ENCODE data around the gene ANXA9. TPM values are rescaled to one million over a fixed set of nuclear protein-coding genes. Genes with fewer than 3 reads are reported as not detected.

The ANXA9 gene
- total and polyA plus RNA-seq, 5 donors: 0.21 to 0.23 TPM; not detected in 3

GRCh38 chr1:150997126-150997872 lies 15.2 kb downstream of the ANXA9 start:
- no peak for ATAC-seq
- no peak overlapping the region for H3K27ac ChIP-seq (ENCODE audit: low read length)
- DNase-seq: no peak
- H3K9me3 ChIP-seq (ENCODE audit: control insufficient read depth, low read length): no peaks in the 10 kb centered on the region
- no peaks in the 10 kb centered on the region for H3K27me3 ChIP-seq (ENCODE audit: control insufficient read depth, insufficient read depth)
- WGBS: 87% methylated on average over 20 of the region's 20 CpGs
- intact Hi-C loops (cut with DNase I): no loop called here
- peaks cover 5% of the 10 kb centered on the region for H3K4me1 ChIP-seq (ENCODE audit: control insufficient read depth, insufficient read depth, low read length)
- H3K4me3 ChIP-seq (ENCODE audit: low read length): no peak overlapping the region

DNA sequence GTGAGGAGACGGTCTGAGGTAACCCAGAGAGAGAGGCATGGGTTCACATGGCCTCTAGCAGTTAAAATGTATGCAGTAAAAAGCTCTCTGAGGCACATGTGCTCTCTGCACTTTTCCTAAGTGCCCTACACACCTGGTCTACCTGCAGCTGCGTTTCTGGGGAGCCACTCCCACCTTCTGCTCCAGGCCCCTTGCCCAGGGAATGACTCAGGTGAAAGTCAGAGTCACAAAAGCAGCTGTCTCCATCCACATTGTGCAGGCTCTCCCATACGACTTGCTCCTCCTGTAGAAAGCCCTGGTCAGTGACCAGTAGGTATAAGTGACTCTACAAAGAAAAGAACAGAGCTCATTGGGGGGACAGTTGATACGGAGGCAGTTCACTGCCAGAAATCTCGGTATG lies 15.9 kb downstream of the ANXA9 start:
- intact Hi-C loops (cut with DNase I): no loop called here
- Histone ChIP-seq H3K27ac (ENCODE audit: low read length) (no peak overlapping the region), H3K27me3 (ENCODE audit: control insufficient read depth, insufficient read depth) (no peaks in the 10 kb centered on the region), H3K4me1 (ENCODE audit: control insufficient read depth, insufficient read depth, low read length) (peaks cover 5% of the 10 kb centered on the region), H3K9me3 (ENCODE audit: control insufficient read depth, low read length) (no peaks in the 10 kb centered on the region), H3K4me3 (ENCODE audit: low read length) (no peak overlapping the region)
- ATAC-seq (no peak), DNase-seq (no peak)
- 57% methylated on average over 5 of the region's 5 CpGs for WGBS

DNA sequence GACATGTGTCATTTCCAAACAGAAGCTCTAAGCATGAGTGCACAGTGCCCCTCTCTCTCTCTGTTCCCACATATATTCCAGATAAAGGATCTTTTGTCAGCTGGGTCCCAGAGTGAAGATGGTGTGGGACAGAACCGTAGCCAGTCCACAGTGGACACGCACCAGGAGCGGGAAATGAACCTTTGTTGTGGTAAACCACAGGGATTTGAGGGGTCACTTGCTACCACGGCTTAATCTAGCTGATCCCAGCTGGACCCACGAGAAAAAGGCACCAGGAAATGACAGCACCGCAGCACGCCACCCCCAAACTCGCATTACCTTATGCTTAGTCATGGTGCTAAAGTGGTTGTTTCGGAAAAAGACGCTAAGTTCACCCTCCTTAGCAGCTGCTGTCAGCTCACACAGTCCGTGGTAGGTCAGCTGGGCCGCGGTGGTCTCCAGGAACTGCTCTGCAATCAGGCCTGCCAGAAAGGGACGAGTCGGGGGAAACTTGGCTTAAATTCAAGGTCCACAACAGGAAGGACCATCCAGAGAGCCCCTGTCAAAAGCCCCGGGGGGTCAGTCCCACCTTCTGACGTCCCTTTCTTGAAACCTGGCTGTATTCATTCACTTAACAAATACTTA lies 17.1 kb downstream of the ANXA9 start:
- ATAC-seq: no peak
- peaks cover 5% of the 10 kb centered on the region for H3K4me1 ChIP-seq (ENCODE audit: control insufficient read depth, insufficient read depth, low read length)
- no peaks in the 10 kb centered on the region for H3K9me3 ChIP-seq (ENCODE audit: control insufficient read depth, low read length)
- H3K4me3 ChIP-seq (ENCODE audit: low read length): no peak overlapping the region
- intact Hi-C loops (cut with DNase I): no loop called here
- H3K27ac ChIP-seq (ENCODE audit: low read length): no peak overlapping the region
- no peak for DNase-seq
- no peaks in the 10 kb centered on the region for H3K27me3 ChIP-seq (ENCODE audit: control insufficient read depth, insufficient read depth)
- 66% methylated on average over 17 of the region's 17 CpGs for WGBS

DNA sequence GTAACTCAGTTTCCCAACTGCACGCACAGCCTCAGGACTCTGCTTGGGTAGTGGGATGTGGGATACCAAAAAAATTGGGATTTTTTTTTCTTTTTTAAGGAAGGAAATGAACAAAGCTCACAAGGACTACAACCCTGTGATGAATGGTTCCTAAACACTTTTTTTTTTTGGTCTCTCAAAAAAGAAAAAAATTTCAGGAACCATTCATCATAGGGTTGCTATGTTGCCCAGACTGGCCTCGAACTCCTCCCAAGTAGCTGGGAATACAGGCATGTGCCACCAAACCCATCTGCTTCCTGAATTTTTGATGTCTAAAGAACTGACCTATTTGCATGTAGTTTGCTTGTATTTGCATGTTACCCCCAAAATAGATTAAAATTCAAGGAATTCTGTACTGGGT lies 17.8 kb downstream of the ANXA9 start:
- 83% methylated on average over 2 of the region's 2 CpGs for WGBS
- H3K4me1 ChIP-seq (ENCODE audit: control insufficient read depth, insufficient read depth, low read length): peaks cover 5% of the 10 kb centered on the region
- ATAC-seq (no peak), DNase-seq (no peak)
- intact Hi-C loops (cut with DNase I): loop anchor here in 1 of 4 donors (10.0 kb wide), 1 partner anchor 55 kb away; the partner anchor contains the start of gene CDC42SE1
- no peak overlapping the region for H3K27ac ChIP-seq (ENCODE audit: low read length)
- no peak overlapping the region for H3K4me3 ChIP-seq (ENCODE audit: low read length)
- H3K9me3 ChIP-seq (ENCODE audit: control insufficient read depth, low read length): no peaks in the 10 kb centered on the region
- no peaks in the 10 kb centered on the region for H3K27me3 ChIP-seq (ENCODE audit: control insufficient read depth, insufficient read depth)

DNA sequence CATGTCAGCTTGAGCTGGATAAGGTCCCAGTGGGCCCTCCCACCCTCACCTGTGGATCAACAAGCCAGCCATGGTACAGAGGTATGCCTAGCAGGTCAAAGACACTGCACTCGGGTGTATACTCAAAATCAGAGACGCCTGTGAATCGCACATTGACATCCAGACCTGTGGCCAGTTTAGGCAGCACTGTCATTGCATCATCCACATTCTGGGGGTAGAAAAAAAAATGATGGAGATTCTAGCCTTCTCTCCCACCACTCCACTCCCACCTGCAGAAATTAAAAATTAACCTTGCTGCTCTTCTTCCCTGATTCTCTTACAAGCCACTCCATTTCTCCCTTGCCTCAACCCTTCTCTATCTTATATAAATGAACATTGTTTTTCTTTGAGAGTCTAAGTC lies 18.3 kb downstream of the ANXA9 start:
- 97% methylated on average over 3 of the region's 3 CpGs for WGBS
- intact Hi-C loops (cut with DNase I): loop anchor here in 1 of 4 donors (10.0 kb wide), 1 partner anchor 54 kb away; the partner anchor contains the start of gene CDC42SE1
- Histone ChIP-seq H3K4me3 (ENCODE audit: low read length) (no peak overlapping the region), H3K27ac (ENCODE audit: low read length) (no peak overlapping the region), H3K9me3 (ENCODE audit: control insufficient read depth, low read length) (no peaks in the 10 kb centered on the region), H3K27me3 (ENCODE audit: control insufficient read depth, insufficient read depth) (no peaks in the 10 kb centered on the region), H3K4me1 (ENCODE audit: control insufficient read depth, insufficient read depth, low read length) (peaks cover 5% of the 10 kb centered on the region)
- ATAC-seq (no peak), DNase-seq (no peak)

DNA sequence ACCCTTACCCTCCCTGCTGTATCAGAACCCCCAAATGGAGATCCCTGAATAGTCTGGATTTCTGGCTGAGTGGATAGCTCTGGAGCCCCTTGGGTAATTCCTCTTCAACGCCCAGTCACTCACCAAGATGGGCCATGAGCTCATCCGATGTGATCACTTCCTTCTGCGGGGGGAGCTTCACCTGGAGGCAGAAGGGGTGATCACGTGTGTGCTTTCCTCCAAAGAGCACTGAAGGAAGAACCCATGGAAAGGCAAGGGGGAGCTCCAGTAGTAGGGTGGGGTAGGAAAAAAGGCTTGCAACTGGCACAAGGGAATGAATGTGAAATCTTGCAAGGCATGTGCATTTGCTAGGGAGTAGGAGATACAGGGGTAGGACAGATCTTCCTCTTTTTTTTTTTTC lies 19.5 kb downstream of the ANXA9 start:
- Histone ChIP-seq H3K27ac (ENCODE audit: low read length) (no peak overlapping the region), H3K4me3 (ENCODE audit: low read length) (no peak overlapping the region), H3K4me1 (ENCODE audit: control insufficient read depth, insufficient read depth, low read length) (peaks cover 5% of the 10 kb centered on the region), H3K27me3 (ENCODE audit: control insufficient read depth, insufficient read depth) (no peaks in the 10 kb centered on the region), H3K9me3 (ENCODE audit: control insufficient read depth, low read length) (no peaks in the 10 kb centered on the region)
- intact Hi-C loops (cut with DNase I): loop anchor here in 1 of 4 donors (10.0 kb wide), 1 partner anchor 53 kb away; the partner anchor contains the start of gene CDC42SE1
- no peak for DNase-seq
- WGBS: 62% methylated on average over 4 of the region's 4 CpGs
- no peak for ATAC-seq

DNA sequence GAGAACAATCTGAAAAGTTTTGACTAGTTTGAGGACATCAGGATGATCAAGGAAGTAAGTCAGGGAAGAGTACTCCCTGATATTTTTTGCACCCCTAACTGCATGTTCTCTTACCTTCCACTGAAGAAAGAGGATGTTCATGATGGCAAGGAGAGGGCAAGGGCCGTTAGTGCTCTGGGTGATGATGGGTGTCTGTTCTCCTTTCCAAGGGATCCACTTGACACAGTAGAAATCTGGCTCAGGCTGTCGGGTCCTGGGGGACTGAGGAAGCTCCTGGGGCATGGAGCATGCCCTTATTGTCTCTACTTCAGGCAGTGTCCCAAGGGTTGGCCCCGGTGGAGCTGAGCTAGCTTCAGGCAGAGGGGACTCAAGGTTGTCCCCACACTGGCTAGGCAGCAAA lies 20.0 kb downstream of the ANXA9 start:
- H3K27me3 ChIP-seq (ENCODE audit: control insufficient read depth, insufficient read depth): no peaks in the 10 kb centered on the region
- no peak for ATAC-seq
- peaks cover 5% of the 10 kb centered on the region for H3K4me1 ChIP-seq (ENCODE audit: control insufficient read depth, insufficient read depth, low read length)
- intact Hi-C loops (cut with DNase I): loop anchor here in 1 of 4 donors (10.0 kb wide), 1 partner anchor 53 kb away; the partner anchor contains the start of gene CDC42SE1
- no peak for DNase-seq
- no peaks in the 10 kb centered on the region for H3K9me3 ChIP-seq (ENCODE audit: control insufficient read depth, low read length)
- no peak overlapping the region for H3K4me3 ChIP-seq (ENCODE audit: low read length)
- no peak overlapping the region for H3K27ac ChIP-seq (ENCODE audit: low read length)
- WGBS: 69% methylated on average over 3 of the region's 3 CpGs

DNA sequence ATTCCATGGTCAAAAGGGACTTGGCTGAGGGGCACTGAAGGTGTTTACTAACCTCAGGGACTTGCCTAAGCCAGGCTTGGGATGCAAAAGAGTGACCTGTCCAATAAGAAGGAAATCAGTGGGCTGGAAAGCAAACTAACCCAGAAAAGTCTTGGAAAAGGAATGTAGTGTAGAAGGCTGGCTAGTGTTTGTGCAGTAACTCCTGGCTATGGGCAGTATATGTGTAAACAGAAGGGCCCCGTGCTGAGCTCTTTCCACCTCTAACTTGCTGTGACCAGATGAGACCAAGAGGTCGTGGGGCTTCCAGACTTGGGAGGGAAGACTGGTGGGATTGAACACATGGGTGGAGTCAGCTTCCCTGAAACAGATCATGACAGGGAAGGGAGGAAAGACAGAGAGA lies 20.5 kb downstream of the ANXA9 start:
- H3K4me3 ChIP-seq (ENCODE audit: low read length): no peak overlapping the region
- WGBS: 45% methylated on average over 2 of the region's 2 CpGs
- no peaks in the 10 kb centered on the region for H3K27me3 ChIP-seq (ENCODE audit: control insufficient read depth, insufficient read depth)
- intact Hi-C loops (cut with DNase I): loop anchor here in 1 of 4 donors (10.0 kb wide), 1 partner anchor 52 kb away; the partner anchor contains the start of gene CDC42SE1
- peaks cover 8% of the 10 kb centered on the region for H3K4me1 ChIP-seq (ENCODE audit: control insufficient read depth, insufficient read depth, low read length)
- H3K27ac ChIP-seq (ENCODE audit: low read length): no peak overlapping the region
- ATAC-seq (no peak), DNase-seq (no peak)
- no peaks in the 10 kb centered on the region for H3K9me3 ChIP-seq (ENCODE audit: control insufficient read depth, low read length)

GRCh38 chr1:151003180-151003579 lies 21.1 kb downstream of the ANXA9 start:
- no peak overlapping the region for H3K4me3 ChIP-seq (ENCODE audit: low read length)
- H3K27me3 ChIP-seq (ENCODE audit: control insufficient read depth, insufficient read depth): no peaks in the 10 kb centered on the region
- no peak overlapping the region for H3K27ac ChIP-seq (ENCODE audit: low read length)
- H3K9me3 ChIP-seq (ENCODE audit: control insufficient read depth, low read length): no peaks in the 10 kb centered on the region
- no peak for ATAC-seq
- DNase-seq: no peak
- intact Hi-C loops (cut with DNase I): loop anchor here in 1 of 4 donors (10.0 kb wide), 1 partner anchor 52 kb away; the partner anchor contains the start of gene CDC42SE1
- peaks cover 10% of the 10 kb centered on the region for H3K4me1 ChIP-seq (ENCODE audit: control insufficient read depth, insufficient read depth, low read length)

DNA sequence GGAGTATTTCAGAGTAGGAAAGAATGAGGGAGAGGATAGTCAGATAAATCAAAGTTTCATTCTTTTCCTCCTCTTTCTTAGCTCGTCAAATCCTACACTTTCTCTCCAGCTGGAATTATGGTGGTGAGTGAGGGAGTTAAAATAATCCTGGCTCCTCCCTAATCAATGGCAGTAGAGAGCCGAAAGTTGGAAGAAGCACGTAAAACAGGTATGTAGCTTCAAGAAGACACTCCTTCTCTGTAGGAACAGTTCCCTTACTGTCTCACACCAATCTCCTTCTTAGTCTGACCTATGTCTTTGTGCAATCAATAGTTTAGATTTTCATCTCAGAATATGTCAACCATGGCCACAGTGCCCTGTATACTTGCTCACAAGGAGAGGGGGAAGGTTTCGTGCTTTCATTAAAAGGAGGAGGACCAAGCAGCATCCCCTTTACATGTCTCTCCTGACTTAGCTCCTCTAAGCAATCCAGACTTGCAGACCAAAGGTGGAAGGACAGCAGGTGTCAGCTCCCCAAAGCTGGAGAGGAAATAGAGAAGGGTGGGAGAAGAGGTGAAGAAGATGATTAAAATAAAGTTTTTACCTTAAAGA lies 23.7 kb downstream of the ANXA9 start:
- intact Hi-C loops (cut with DNase I): loop anchor here in 1 of 4 donors (10.0 kb wide), 1 partner anchor 49 kb away; the partner anchor contains the start of gene CDC42SE1
- Histone ChIP-seq H3K4me3 (ENCODE audit: low read length) (peak overlapping the region; percentile 87), H3K4me1 (ENCODE audit: control insufficient read depth, insufficient read depth, low read length) (peaks cover 10% of the 10 kb centered on the region), H3K27ac (ENCODE audit: low read length) (peak overlapping the region; percentile 90), H3K27me3 (ENCODE audit: control insufficient read depth, insufficient read depth) (no peaks in the 10 kb centered on the region), H3K9me3 (ENCODE audit: control insufficient read depth, low read length) (no peaks in the 10 kb centered on the region)
- ATAC-seq (no peak), DNase-seq (no peak)
- WGBS: 8% methylated on average over 4 of the region's 4 CpGs

Data from right cardiac atrium (tissue), 5 donors.